HepG2 (cell line): ENCODE measurements around the gene TGM2. TPM values are rescaled to one million over a fixed set of nuclear protein-coding genes. Genes with fewer than 3 reads are reported as not detected.

Experiments
- GABPB1 ChIP-seq: IDR thresholded peaks from 2 replicates; pipeline ENCODE4 v1.6.1; 2016; ENCODE audit warnings: mild to moderate bottlenecking, missing genetic modification reagents, moderate library complexity, missing compliant biosample characterization
- GPBP1L1 ChIP-seq: sonication (generic); formaldehyde crosslinking; IDR thresholded peaks from 2 replicates; pipeline ENCODE4 v1.5.0; 2020; ENCODE audit warnings: mild to moderate bottlenecking, missing genetic modification reagents
- KLF16 ChIP-seq, 2 experiments: sonication (generic) in 1 of 2; formaldehyde crosslinking in 1 of 2; IDR thresholded peaks; 2 replicates each; pipeline versions ENCODE4 v1.6.1 to v1.8.0; 2016 to 2023; ENCODE audit warnings: missing genetic modification reagents in 2 of 2, missing compliant biosample characterization in 1 of 2
- LCORL ChIP-seq, 2 experiments: fragments of 450-650 bp in 1 of 2; sonication (generic) in 1 of 2; formaldehyde crosslinking in 1 of 2; IDR thresholded peaks; 2 replicates each; pipeline versions ENCODE4 v1.5.0 to v1.6.1; 2017 to 2020; ENCODE audit warnings: antibody characterized with exemption in 1 of 2, missing genetic modification reagents in 1 of 2
- MAZ ChIP-seq, 2 experiments: sonication (generic) in 1 of 2; formaldehyde crosslinking in 1 of 2; IDR thresholded peaks; 2 replicates each; pipeline versions ENCODE4 v1.5.0 to v1.6.1; 2012 to 2020; ENCODE audit warnings: low read depth in 2 of 2, mild to moderate bottlenecking in 2 of 2, borderline replicate concordance in 1 of 2, improper control_type of control experiment in 1 of 2, low read length in 1 of 2, missing genetic modification reagents in 1 of 2, moderate library complexity in 1 of 2
- NBN ChIP-seq: fragments of 450-650 bp; conservative IDR thresholded peaks from 2 replicates; pipeline ENCODE4 v1.6.1; 2017
- NFYC ChIP-seq: IDR thresholded peaks from 2 replicates; pipeline ENCODE4 v1.6.1; 2016; ENCODE audit warnings: missing genetic modification reagents, missing compliant biosample characterization
- POLR2G ChIP-seq: fragments of 200-400 bp; formaldehyde crosslinking; IDR thresholded peaks from 2 replicates; pipeline ENCODE4 v1.6.1; 2018; ENCODE audit warnings: mild to moderate bottlenecking, low read depth, low read length, moderate library complexity
- PRDM4 ChIP-seq: sonication (generic); formaldehyde crosslinking; IDR thresholded peaks from 2 replicates; pipeline ENCODE4 v1.9.0; 2021; ENCODE audit warnings: missing genetic modification reagents, borderline replicate concordance
- RXRB ChIP-seq: IDR thresholded peaks from 2 replicates; pipeline ENCODE4 v1.6.1; 2016; ENCODE audit warnings: borderline replicate concordance, missing genetic modification reagents, missing compliant biosample characterization
- SRSF4 ChIP-seq: fragments of 200-400 bp; formaldehyde crosslinking; IDR thresholded peaks from one replicate; pipeline ENCODE4 v1.6.1; 2018; ENCODE audit warnings: mild to moderate bottlenecking, low read depth, low read length, moderate library complexity; ENCODE audit not compliant: poor library complexity, severe bottlenecking
- ZFX ChIP-seq: sonication (generic); formaldehyde crosslinking; IDR thresholded peaks from 2 replicates; pipeline ENCODE4 v1.4.0; 2020; ENCODE audit warnings: mild to moderate bottlenecking, low read depth, missing genetic modification reagents, moderate library complexity
- ZNF10 ChIP-seq: sonication (generic); formaldehyde crosslinking; IDR thresholded peaks from 2 replicates; pipeline ENCODE4 v1.4.0; 2020; ENCODE audit warnings: mild to moderate bottlenecking, low read depth, missing genetic modification reagents, borderline replicate concordance
- ZNF441 ChIP-seq: sonication (generic); formaldehyde crosslinking; IDR thresholded peaks from 2 replicates; pipeline ENCODE4 v1.7.0; 2021; ENCODE audit warnings: missing genetic modification reagents, borderline replicate concordance
- ZNF605 ChIP-seq: sonication (generic); formaldehyde crosslinking; IDR thresholded peaks from 2 replicates; pipeline ENCODE4 v1.8.0; 2022; ENCODE audit warnings: mild to moderate bottlenecking, missing genetic modification reagents
- ZNF646 ChIP-seq: sonication (generic); formaldehyde crosslinking; IDR thresholded peaks from 2 replicates; pipeline ENCODE4 v1.9.0; 2021; ENCODE audit warnings: mild to moderate bottlenecking, missing genetic modification reagents
- ZNF768 ChIP-seq: sonication (generic); formaldehyde crosslinking; IDR thresholded peaks from 2 replicates; pipeline ENCODE4 v1.4.0; 2020; ENCODE audit warnings: missing genetic modification reagents
- polyA plus RNA-seq, 8 experiments: library from polyadenylated mRNA; depleted of rRNA in 3 of 8; stranded (reverse) in 7 of 8; unstranded in 1 of 8; fragments of >200 nt; fragmentation: Illumina TruSeq in 4 of 8; extraction: Trizol in 4 of 8; gene quantifications; 2 replicates each; pipeline versions ENCODE4 v1.2.1 to v1.2.3, GENCODE V29; 2011 to 2016; ENCODE audit warnings: low read depth in 4 of 8, missing spikeins in 1 of 8, mixed read lengths in 1 of 8; ENCODE audit not compliant: insufficient read depth in 1 of 8
- total RNA-seq, 5 experiments: library from RNA; depleted of rRNA; stranded (reverse); fragments of >200 nt; fragmentation: Illumina TruSeq; extraction: Trizol; gene quantifications; 2 replicates each; pipeline ENCODE4 v1.2.3, GENCODE V29; 2016; ENCODE audit warnings: low read depth in 1 of 5

The TGM2 gene
- total and polyA plus RNA-seq, 2 of the 13 experiments (the other 11 are each of a cell fraction or from before 2014, with no cell fraction given), result 4.2 to 46.4 TPM

- TF ChIP-seq RXRB (CRISPR knock-in tag) (peak; percentile 78), ZNF441 (no peak), SRSF4 (no peak), ZNF605 (CRISPR knock-in tag) (peak; percentile 79; the same call in 1 of the 2 replicates), ZNF10 (CRISPR knock-in tag) (no peak), KLF16 (CRISPR knock-in tag; IDR thresholded peaks at IDR 0.05) (peak in 1 of 2 experiments; percentile 55; a peak in 2 of 4 replicates), GABPB1 (CRISPR knock-in tag) (peak; percentile 19; the same call in 1 of the 2 replicates), PRDM4 (CRISPR knock-in tag) (no peak), MAZ (IDR thresholded peaks at IDR 0.05; ENCODE audit: borderline replicate concordance, low read depth, low read length) (no peak), MAZ (CRISPR knock-in tag; IDR thresholded peaks at IDR 0.05; ENCODE audit: low read depth) (peak; percentile 66), NFYC (CRISPR knock-in tag) (no peak), GPBP1L1 (no peak), ZNF646 (no peak), LCORL (IDR thresholded peaks at IDR 0.05) (no peak), LCORL (CRISPR knock-in tag; IDR thresholded peaks at IDR 0.05) (peak; percentile 76; the same call in 1 of the 2 replicates), NBN (no peak), ZNF768 (CRISPR knock-in tag) (peak; percentile 92), POLR2G (peak; percentile 33; the same call in 1 of the 2 replicates), ZFX (peak; percentile 73)
Measured at GRCh38 chr20:38125157-38126056, 39.7 kb downstream of the TGM2 start (continued).
